ENCODE measurements around the gene VMO1. TPM values are rescaled to one million over a fixed set of nuclear protein-coding genes. Genes with fewer than 3 reads are reported as not detected.
A peak's percentile ranks its signal among the peaks of the same experiment; 100 is the strongest.

The VMO1 gene
- polyA plus RNA-seq, 1 of the 3 experiments (the other 2 are of a cell fraction), result 1.3 TPM

- Histone ChIP-seq H3K4me2 (peak overlapping the region; percentile 85; the same call in 1 of the 2 replicates), H3K9me2 (no peaks in the 10 kb centered on the region), H3K27me3 (ENCODE audit: insufficient read depth) (peaks cover 17% of the 10 kb centered on the region), H3K79me2 (ENCODE audit: insufficient read depth) (no peaks in the 10 kb centered on the region), H3F3A (replicated peaks; ENCODE audit: insufficient read depth) (peaks cover 6% of the 10 kb centered on the region), H3K4me3 (ENCODE audit: low read depth in 2 of 2, low read length in 1 of 2) (peak overlapping the region; percentile 60 to 67; a peak in 3 of 4 replicates), H2AFZ (ENCODE audit: low read depth) (peak overlapping the region; percentile 94; the same call in 1 of the 2 replicates), H3K9me3 (no peaks in the 10 kb centered on the region), H3K36me3 (replicated peaks in 1 of 2; ENCODE audit: control insufficient read depth in 1 of 2, insufficient read depth in 2 of 2, low read length in 1 of 2) (no peaks in the 10 kb centered on the region), H3K9ac (no peak overlapping the region), H3K4me1 (ENCODE audit: control insufficient read depth in 1 of 2, insufficient read depth in 2 of 2, low read depth in 1 of 2, low read length in 1 of 2) (peaks cover 0 to 7% of the 10 kb centered on the region in 2 experiments; a peak in 1 of 4 replicates), H4K20me1 (ENCODE audit: insufficient read depth) (no peaks in the 10 kb centered on the region), H3K27ac (ENCODE audit: low read depth in 2 of 2, low read length in 1 of 2) (no peak overlapping the region)
- ChIA-PET POLR2A (no interaction called here), CTCF (interaction anchor here (1.6 kb wide), 1 partner anchor 8 kb away, joined by 6 read pairs; the partner anchor contains the start of gene MED11)
- 49% methylated on average over 8 of the region's 13 CpGs for WGBS (ENCODE audit: low lambda C conversion rate)
- TF ChIP-seq MEF2A (IDR thresholded peaks at IDR 0.05; ENCODE audit: borderline replicate concordance, low read depth) (no peak), ELF1 (IDR thresholded peaks at IDR 0.05) (no peak), POLR2AphosphoS5 (IDR thresholded peaks at IDR 0.05; ENCODE audit: low read depth, low read length) (no peak), TCF12 (IDR thresholded peaks at IDR 0.05) (no peak), MXI1 (IDR thresholded peaks at IDR 0.05; ENCODE audit: low read depth, low read length) (no peak), EP300 (IDR thresholded peaks at IDR 0.05; ENCODE audit: borderline replicate concordance in 1 of 2, low read depth in 1 of 2, low read length in 1 of 2) (no peak), EZH2phosphoT487 (IDR thresholded peaks at IDR 0.05; ENCODE audit: borderline replicate concordance, low read depth) (no peak), SIN3A (IDR thresholded peaks at IDR 0.05; ENCODE audit: borderline replicate concordance, low read depth, low read length) (no peak), RCOR1 (IDR thresholded peaks at IDR 0.05; ENCODE audit: low read length) (no peak)
- TF ChIP-seq, protein P1, sequence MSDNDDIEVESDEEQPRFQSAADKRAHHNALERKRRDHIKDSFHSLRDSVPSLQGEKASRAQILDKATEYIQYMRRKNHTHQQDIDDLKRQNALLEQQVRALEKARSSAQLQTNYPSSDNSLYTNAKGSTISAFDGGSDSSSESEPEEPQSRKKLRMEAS (IDR thresholded peaks at IDR 0.05; ENCODE audit: low read depth), result no peak
- no peak for DNase-seq
Observed at GRCh38 chr17:4740025-4740351, 46.2 kb downstream of the VMO1 start.

- H2AFZ ChIP-seq (ENCODE audit: low read depth), result peak within 1 kb of the TSS; percentile 94
- ChIA-PET CTCF (no interaction called here), POLR2A (interaction anchor here (0.6 kb wide), 1 partner anchor 187 kb away, joined by 3 read pairs; no protein-coding TSS in a partner anchor)
- no peaks in the 10 kb centered on the region for H3K79me2 ChIP-seq (ENCODE audit: insufficient read depth)
- no peaks in the 10 kb centered on the region for H4K20me1 ChIP-seq (ENCODE audit: insufficient read depth)
- H3F3A ChIP-seq (replicated peaks; ENCODE audit: insufficient read depth), result peaks cover 6% of the 10 kb centered on the region
- no peak within 1 kb of the TSS for H3K27ac ChIP-seq (ENCODE audit: low read depth in 2 of 2, low read length in 1 of 2)
- H3K9me3 ChIP-seq, result no peaks in the 10 kb centered on the region
- TF ChIP-seq, protein P2, sequence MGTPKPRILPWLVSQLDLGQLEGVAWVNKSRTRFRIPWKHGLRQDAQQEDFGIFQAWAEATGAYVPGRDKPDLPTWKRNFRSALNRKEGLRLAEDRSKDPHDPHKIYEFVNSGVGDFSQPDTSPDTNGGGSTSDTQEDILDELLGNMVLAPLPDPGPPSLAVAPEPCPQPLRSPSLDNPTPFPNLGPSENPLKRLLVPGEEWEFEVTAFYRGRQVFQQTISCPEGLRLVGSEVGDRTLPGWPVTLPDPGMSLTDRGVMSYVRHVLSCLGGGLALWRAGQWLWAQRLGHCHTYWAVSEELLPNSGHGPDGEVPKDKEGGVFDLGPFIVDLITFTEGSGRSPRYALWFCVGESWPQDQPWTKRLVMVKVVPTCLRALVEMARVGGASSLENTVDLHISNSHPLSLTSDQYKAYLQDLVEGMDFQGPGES (IDR thresholded peaks at IDR 0.05; ENCODE audit: low read depth, low read length), result no peak
- TF ChIP-seq GATA2 (CRISPR knock-in tag; IDR thresholded peaks at IDR 0.05) (no peak), RCOR1 (IDR thresholded peaks at IDR 0.05; ENCODE audit: low read length) (no peak), MXI1 (IDR thresholded peaks at IDR 0.05; ENCODE audit: low read depth, low read length) (no peak)
- TF ChIP-seq, protein P3, sequence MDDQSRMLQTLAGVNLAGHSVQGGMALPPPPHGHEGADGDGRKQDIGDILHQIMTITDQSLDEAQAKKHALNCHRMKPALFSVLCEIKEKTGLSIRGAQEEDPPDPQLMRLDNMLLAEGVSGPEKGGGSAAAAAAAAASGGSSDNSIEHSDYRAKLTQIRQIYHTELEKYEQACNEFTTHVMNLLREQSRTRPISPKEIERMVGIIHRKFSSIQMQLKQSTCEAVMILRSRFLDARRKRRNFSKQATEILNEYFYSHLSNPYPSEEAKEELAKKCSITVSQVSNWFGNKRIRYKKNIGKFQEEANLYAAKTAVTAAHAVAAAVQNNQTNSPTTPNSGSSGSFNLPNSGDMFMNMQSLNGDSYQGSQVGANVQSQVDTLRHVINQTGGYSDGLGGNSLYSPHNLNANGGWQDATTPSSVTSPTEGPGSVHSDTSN (IDR thresholded peaks at IDR 0.05), result no peak
- TF ChIP-seq, protein P1 (IDR thresholded peaks at IDR 0.05; ENCODE audit: low read depth), result peak; percentile 11; the same call in 1 of the 2 replicates
- TF ChIP-seq, protein P4, sequence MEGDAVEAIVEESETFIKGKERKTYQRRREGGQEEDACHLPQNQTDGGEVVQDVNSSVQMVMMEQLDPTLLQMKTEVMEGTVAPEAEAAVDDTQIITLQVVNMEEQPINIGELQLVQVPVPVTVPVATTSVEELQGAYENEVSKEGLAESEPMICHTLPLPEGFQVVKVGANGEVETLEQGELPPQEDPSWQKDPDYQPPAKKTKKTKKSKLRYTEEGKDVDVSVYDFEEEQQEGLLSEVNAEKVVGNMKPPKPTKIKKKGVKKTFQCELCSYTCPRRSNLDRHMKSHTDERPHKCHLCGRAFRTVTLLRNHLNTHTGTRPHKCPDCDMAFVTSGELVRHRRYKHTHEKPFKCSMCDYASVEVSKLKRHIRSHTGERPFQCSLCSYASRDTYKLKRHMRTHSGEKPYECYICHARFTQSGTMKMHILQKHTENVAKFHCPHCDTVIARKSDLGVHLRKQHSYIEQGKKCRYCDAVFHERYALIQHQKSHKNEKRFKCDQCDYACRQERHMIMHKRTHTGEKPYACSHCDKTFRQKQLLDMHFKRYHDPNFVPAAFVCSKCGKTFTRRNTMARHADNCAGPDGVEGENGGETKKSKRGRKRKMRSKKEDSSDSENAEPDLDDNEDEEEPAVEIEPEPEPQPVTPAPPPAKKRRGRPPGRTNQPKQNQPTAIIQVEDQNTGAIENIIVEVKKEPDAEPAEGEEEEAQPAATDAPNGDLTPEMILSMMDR (IDR thresholded peaks at IDR 0.05), result no peak
- peak within 1 kb of the TSS; percentile 58; the same call in 1 of the 2 replicates for H3K9ac ChIP-seq
- peak within 1 kb of the TSS; percentile 85 for H3K4me2 ChIP-seq
- peaks cover 0 to 7% of the 10 kb centered on the region in 2 experiments; a peak in 1 of 4 replicates for H3K4me1 ChIP-seq (ENCODE audit: control insufficient read depth in 1 of 2, insufficient read depth in 2 of 2, low read depth in 1 of 2, low read length in 1 of 2)
- 4% methylated on average over 19 of the region's 100 CpGs for WGBS (ENCODE audit: low lambda C conversion rate)
- peaks cover 12% of the 10 kb centered on the region; the same call in 1 of the 2 replicates for H3K27me3 ChIP-seq (ENCODE audit: insufficient read depth)
- no peaks in the 10 kb centered on the region for H3K9me2 ChIP-seq
- DNase-seq, result peak; percentile 79
- H3K36me3 ChIP-seq (replicated peaks in 1 of 2; ENCODE audit: control insufficient read depth in 1 of 2, insufficient read depth in 2 of 2, low read length in 1 of 2), result no peaks in the 10 kb centered on the region
- H3K4me3 ChIP-seq (ENCODE audit: low read depth in 2 of 2, low read length in 1 of 2), result peak within 1 kb of the TSS; percentile 60 to 67
Observed at GRCh38 chr17:4739122-4740024, 46.8 kb downstream of the VMO1 start, which contains the start of the genes CXCL16 and ZMYND15. Gene CXCL16, minus strand, starts transcription at chr17:4739928. Its CDS starts 589 bp downstream, at chr17:4739339. Gene ZMYND15, plus strand, starts transcription at chr17:4739833. Its CDS starts 716 bp downstream, at chr17:4740549.

Data from SK-N-SH (cell line).